Prostate gland (tissue), 2 donors: ENCODE results near the gene BTBD9.

Experiments used
- POLR2A ChIP-seq: fragments of 450-650 bp; IDR thresholded peaks from one replicate; pipeline ENCODE4 v1.6.1; 2016; ENCODE audit warnings: antibody characterized with exemption, mild to moderate bottlenecking
- TF ChIP-seq, protein P1 (sequence below), 4 experiments: fragments of 200-600 bp in 2 of 4; fragments of 450-650 bp in 2 of 4; sonication (generic) in 2 of 4; IDR thresholded peaks; 1 replicate in 3 of 4; 2 replicates in 1 of 4; pipeline ENCODE4 v1.5.1; 2016 to 2019; ENCODE audit warnings: antibody characterized with exemption in 4 of 4, mild to moderate bottlenecking in 2 of 4, moderate library complexity in 2 of 4

DNA sequence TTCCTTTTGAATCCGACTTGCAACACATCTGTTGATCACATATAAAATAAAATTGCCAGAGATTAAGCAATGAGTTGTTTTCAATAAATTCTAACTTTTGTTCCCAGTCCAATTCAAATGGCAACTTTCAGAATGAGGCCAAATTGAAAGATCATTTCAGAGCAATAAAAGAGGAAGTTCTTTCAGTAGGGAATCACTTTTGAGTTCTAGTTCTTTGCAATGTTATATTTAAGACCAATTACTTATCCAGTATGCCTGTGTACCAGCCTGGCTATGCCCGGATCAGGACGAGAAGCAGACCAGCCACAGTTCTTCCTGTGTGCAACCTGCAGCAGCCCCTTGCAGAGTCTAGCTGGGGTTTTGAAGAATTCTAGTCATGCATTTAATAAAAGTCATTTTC, 232.5 kb downstream of the BTBD9 start:
- TF ChIP-seq, protein P1, sequence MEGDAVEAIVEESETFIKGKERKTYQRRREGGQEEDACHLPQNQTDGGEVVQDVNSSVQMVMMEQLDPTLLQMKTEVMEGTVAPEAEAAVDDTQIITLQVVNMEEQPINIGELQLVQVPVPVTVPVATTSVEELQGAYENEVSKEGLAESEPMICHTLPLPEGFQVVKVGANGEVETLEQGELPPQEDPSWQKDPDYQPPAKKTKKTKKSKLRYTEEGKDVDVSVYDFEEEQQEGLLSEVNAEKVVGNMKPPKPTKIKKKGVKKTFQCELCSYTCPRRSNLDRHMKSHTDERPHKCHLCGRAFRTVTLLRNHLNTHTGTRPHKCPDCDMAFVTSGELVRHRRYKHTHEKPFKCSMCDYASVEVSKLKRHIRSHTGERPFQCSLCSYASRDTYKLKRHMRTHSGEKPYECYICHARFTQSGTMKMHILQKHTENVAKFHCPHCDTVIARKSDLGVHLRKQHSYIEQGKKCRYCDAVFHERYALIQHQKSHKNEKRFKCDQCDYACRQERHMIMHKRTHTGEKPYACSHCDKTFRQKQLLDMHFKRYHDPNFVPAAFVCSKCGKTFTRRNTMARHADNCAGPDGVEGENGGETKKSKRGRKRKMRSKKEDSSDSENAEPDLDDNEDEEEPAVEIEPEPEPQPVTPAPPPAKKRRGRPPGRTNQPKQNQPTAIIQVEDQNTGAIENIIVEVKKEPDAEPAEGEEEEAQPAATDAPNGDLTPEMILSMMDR (IDR thresholded peaks at IDR 0.05) = no peak
- no peak for TF ChIP-seq POLR2A
